EH (cell line): ENCODE measurements around the gene MAP3K12.

Experiments used
- DNase-seq: peaks from one replicate; pipeline ENCODE4 v3.0.0-alpha.2; 2015; ENCODE audit warnings: low read depth

Gene MAP3K12

GRCh38 chr12:53489242-53489864, 9.9 kb downstream of the MAP3K12 start:
- DNase-seq = no peak

- no peak for DNase-seq
Measured at GRCh38 chr12:53486736-53487487, 12.3 kb downstream of the MAP3K12 start.

GRCh38 chr12:53485955-53486735, 13.1 kb downstream of the MAP3K12 start:
- no peak for DNase-seq

GRCh38 chr12:53484686-53485575, 14.3 kb downstream of the MAP3K12 start:
- peak; percentile 66 for DNase-seq

GRCh38 chr12:53483979-53484377, 15.3 kb downstream of the MAP3K12 start:
- no peak for DNase-seq

GRCh38 chr12:53483225-53483978, 15.9 kb downstream of the MAP3K12 start:
- no peak for DNase-seq

- DNase-seq = no peak
Measured at GRCh38 chr12:53482626-53483168, 16.6 kb downstream of the MAP3K12 start.

GRCh38 chr12:53481939-53482586, 17.2 kb downstream of the MAP3K12 start:
- no peak for DNase-seq

GRCh38 chr12:53481458-53481857, 17.8 kb downstream of the MAP3K12 start:
- DNase-seq = peak; percentile 88

GRCh38 chr12:53480491-53481442, 18.5 kb downstream of the MAP3K12 start:
- DNase-seq = no peak

GRCh38 chr12:53479331-53479730, 19.9 kb downstream of the MAP3K12 start:
- DNase-seq = no peak

- no peak for DNase-seq
Measured at GRCh38 chr12:53478865-53479264, 20.4 kb downstream of the MAP3K12 start.

- DNase-seq = peak; percentile 45
Measured at GRCh38 chr12:53476769-53477209, 22.5 kb downstream of the MAP3K12 start.

- DNase-seq = no peak
Measured at GRCh38 chr12:53474819-53475218, 24.4 kb downstream of the MAP3K12 start.

- DNase-seq = no peak
Measured at GRCh38 chr12:53474077-53474476, 25.2 kb downstream of the MAP3K12 start.

- no peak for DNase-seq
Measured at GRCh38 chr12:53472056-53472582, 27.1 kb downstream of the MAP3K12 start.

- DNase-seq = no peak
Measured at GRCh38 chr12:53468282-53468681, 31.0 kb downstream of the MAP3K12 start.

- DNase-seq = no peak
Measured at GRCh38 chr12:53467880-53468279, 31.4 kb downstream of the MAP3K12 start.

- no peak for DNase-seq
Measured at GRCh38 chr12:53467082-53467481, 32.2 kb downstream of the MAP3K12 start.
